Testis (tissue), 2 donors: Measurements from ENCODE around the gene LRRC8A.

Experiments
- CTCF ChIP-seq, 3 experiments: fragments of 450-650 bp in 2 of 3; fragments of 200-600 bp in 1 of 3; sonication (generic) in 1 of 3; IDR thresholded peaks; one replicate each; pipeline ENCODE4 v1.5.1; 2016 to 2019; ENCODE audit warnings: antibody characterized with exemption in 3 of 3, mild to moderate bottlenecking in 2 of 3, moderate library complexity in 1 of 3
- POLR2A ChIP-seq: fragments of 450-650 bp; IDR thresholded peaks from one replicate; pipeline ENCODE4 v1.6.1; 2017; ENCODE audit warnings: antibody characterized with exemption, mild to moderate bottlenecking, moderate library complexity

DNA sequence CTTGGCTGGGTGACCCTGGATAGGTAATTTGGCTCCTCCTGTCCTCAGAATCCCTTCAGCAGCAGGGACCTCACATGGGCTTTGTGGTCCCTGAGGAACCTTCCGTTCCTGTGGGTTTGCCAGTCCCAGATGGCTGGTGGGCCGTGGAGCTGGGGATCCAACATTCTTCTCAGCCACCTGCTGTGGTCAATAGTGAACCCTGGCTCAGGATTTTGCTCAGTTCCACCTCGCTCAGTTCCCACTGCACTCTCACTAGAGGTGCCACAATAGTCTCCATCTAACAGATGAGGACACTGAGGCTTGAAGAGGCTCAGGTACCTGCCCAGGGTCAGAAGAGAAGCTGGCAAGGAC lies 35.3 kb upstream of the LRRC8A start:
- TF ChIP-seq POLR2A: no peak
- no peak for TF ChIP-seq CTCF (IDR thresholded peaks at IDR 0.05)
